Left lung (tissue), 10 donors: ENCODE measurements around the gene ZNF776. TPM values are rescaled to one million over a fixed set of nuclear protein-coding genes. Genes with fewer than 3 reads are reported as not detected.
A peak's percentile ranks its signal among the peaks of the same experiment; 100 is the strongest.

ENCODE experiments used
- ATAC-seq: fragments of 200-7000 bp; cut with Tn5 transposase; one replicate; pipeline ENCODE4 v1.9.1; 2020; ENCODE audit warnings: moderate library complexity
- DNase-seq, 4 donors: peaks; one replicate each; pipeline ENCODE4 v3.0.0-alpha.2; 2013 to 2020
- H3K27ac ChIP-seq, 2 donors: fragments of 200-600 bp; sonication (generic) in 1 of 2; one replicate each; pipeline versions ENCODE4 v1.5.0 to v1.8.0; 2020 to 2021
- H3K27me3 ChIP-seq, 2 donors: fragments of 200-600 bp; sonication (generic) in 1 of 2; one replicate each; pipeline versions ENCODE4 v1.5.0 to v1.8.0; 2020 to 2021
- H3K36me3 ChIP-seq, 2 donors: fragments of 200-600 bp; sonication (generic) in 1 of 2; one replicate each; pipeline versions ENCODE4 v1.5.0 to v1.8.0; 2020 to 2021
- H3K4me1 ChIP-seq, 2 donors: fragments of 200-600 bp; one replicate each; pipeline ENCODE4 v1.8.0; 2021
- H3K4me3 ChIP-seq, 2 donors: fragments of 200-600 bp; sonication (generic) in 1 of 2; one replicate each; pipeline versions ENCODE4 v1.5.0 to v1.8.0; 2020 to 2021; ENCODE audit warnings: mild to moderate bottlenecking in 1 of 2
- H3K9me3 ChIP-seq, 2 donors: fragments of 200-600 bp; sonication (generic) in 1 of 2; one replicate each; pipeline versions ENCODE4 v1.5.0 to v1.8.0; 2020 to 2021
- CTCF ChIP-seq, 2 donors: fragments of 200-600 bp; sonication (generic) in 1 of 2; IDR thresholded peaks; one replicate each; pipeline versions ENCODE4 v1.5.0 to v1.8.0; 2021; ENCODE audit warnings: antibody characterized with exemption in 2 of 2
- intact Hi-C, 2 donors: fragments of 100-400 bp; cut with DNase I; formaldehyde crosslinking; loops; one replicate each; pipeline versions ENCODE4 v1.11.2 to v1.14.2; 2022
- polyA plus RNA-seq, 6 donors: library from polyadenylated mRNA; unstranded; fragments of 120-200 nt; gene quantifications; one replicate each; pipeline ENCODE4 v1.2.1, GENCODE V29; 2013; ENCODE audit not compliant: insufficient read length in 6 of 6
- total RNA-seq, 2 donors: library from RNA; stranded (reverse); fragmentation: NEBNext Ultra II Directional; extraction: Animal tissue kit (Norgen Biotek cat#: 25700); gene quantifications; one replicate each; pipeline ENCODE4 v1.2.1, GENCODE V29; 2021
- donor health status: DM: no; HTN: yes; CAD: no.
- donor health status: DM: no; HTN: no; CAD: no.

ZNF776 gene
- total and polyA plus RNA-seq, 8 donors = 10.2 to 45.8 (median 38.4) TPM

DNA sequence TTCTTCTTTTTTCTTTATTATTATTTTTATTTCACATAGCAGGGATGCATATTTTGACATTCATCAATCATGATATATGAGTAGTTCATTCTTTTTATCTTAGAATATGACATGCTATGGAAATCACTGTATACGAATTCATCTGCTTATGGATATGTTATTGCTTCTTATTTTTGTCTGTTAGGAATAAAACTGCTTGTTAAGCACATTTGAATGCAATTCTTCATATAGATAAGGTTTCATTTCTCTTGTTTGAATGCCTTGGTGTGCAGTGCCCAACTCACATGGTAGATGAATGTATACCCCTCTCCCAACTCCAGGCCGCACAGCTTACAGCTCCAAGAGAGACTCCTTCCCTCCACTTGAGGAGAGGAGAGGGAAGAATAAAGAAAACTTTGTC, 11.3 kb downstream of the ZNF776 start:
- DNase-seq (no peak), ATAC-seq (no peak)
- no peak for TF ChIP-seq CTCF (IDR thresholded peaks at IDR 0.05)
- no peaks in the 10 kb centered on the region for H3K27me3 ChIP-seq
- peaks cover 3 to 94% of the 10 kb centered on the region in 2 donors for H3K36me3 ChIP-seq
- intact Hi-C loops = no loop called here
- peaks cover 0 to 48% of the 10 kb centered on the region in 2 donors for H3K9me3 ChIP-seq
- no peak overlapping the region for H3K27ac ChIP-seq
- no peak overlapping the region for H3K4me3 ChIP-seq
- H3K4me1 ChIP-seq = no peaks in the 10 kb centered on the region

DNA sequence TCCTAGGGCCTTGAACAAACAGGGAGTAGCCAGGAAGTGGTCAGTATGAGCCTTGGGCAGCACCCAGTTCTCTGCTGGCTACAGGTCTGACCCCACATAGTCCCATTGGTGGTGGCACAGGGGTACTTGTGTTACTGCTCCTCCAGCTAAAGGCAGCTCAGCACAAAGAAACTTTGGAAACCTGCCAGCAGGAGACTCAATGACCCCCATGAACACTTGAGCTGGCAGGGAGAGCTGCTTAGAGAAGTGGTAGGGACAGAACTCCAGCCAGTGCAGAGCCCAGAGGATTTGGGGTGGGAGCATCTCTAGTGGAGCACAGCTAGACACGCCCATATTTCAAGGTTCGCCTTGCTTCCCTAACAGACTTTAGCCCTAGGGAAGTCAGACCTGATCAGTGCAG, 12.5 kb downstream of the ZNF776 start:
- intact Hi-C loops = no loop called here
- DNase-seq (no peak), ATAC-seq (no peak)
- Histone ChIP-seq H3K9me3 (peaks cover 0 to 40% of the 10 kb centered on the region in 2 donors), H3K27ac (no peak overlapping the region), H3K4me1 (no peaks in the 10 kb centered on the region), H3K4me3 (no peak overlapping the region), H3K27me3 (no peaks in the 10 kb centered on the region), H3K36me3 (peaks cover 0 to 93% of the 10 kb centered on the region in 2 donors)
- no peak for TF ChIP-seq CTCF (IDR thresholded peaks at IDR 0.05)

DNA sequence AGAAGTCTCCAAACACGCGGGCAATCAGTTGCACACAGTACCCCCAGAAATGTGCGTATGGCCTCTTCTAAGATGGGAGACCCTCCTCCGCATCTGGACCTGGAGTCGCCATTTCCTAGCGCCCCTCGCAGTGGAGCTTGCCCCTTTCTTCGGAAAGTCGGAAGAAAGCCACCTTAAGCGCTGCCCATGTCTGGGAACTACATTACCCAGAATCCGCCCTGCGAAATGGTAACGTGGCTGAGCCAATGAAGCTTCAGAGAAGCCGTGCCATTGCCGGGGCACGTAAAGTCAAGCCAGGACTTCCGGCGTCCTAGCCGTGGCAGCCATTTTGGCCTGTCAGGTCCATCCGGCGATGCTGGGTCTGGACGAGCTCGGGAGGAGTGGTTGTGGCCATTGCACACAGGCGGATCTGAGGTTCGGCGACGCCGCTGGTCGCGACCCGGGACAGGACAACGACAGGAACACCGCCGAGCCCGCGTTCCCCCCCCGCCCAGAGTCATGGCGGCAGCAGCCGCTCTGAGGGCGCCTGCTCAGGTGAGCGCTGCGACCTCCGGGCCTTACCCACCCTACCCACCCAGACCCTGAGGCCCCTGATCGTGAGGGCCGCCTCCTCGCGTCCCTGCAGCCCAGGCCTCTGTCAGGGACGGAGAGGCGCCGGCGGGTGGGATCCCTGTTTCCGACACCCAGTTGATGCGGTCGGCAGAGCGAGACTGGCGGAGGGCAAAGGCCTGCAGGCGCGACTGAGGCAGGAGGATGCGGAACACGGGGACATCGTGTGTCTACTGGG, 22.9 kb downstream of the ZNF776 start, which contains the start of gene ZNF586:
TSS of gene ZNF586 (plus strand) at position 332 of the 787 bp plus-strand sequence. CDS start at position 499, 167 bp downstream.
- H3K36me3 ChIP-seq = peaks cover 0 to 31% of the 10 kb centered on the region in 2 donors
- ATAC-seq (peak; percentile 100), DNase-seq (peak; percentile 83 to 96 (median 93))
- intact Hi-C loops = no loop called here
- peaks cover 7 to 22% of the 10 kb centered on the region in 2 donors for H3K4me1 ChIP-seq
- peak within 1 kb of the TSS; percentile 93 to 94 for H3K4me3 ChIP-seq
- H3K27ac ChIP-seq = peak within 1 kb of the TSS; percentile 71 to 88
- no peak for TF ChIP-seq CTCF (IDR thresholded peaks at IDR 0.05)
- H3K9me3 ChIP-seq = peaks cover 0 to 7% of the 10 kb centered on the region in 2 donors
- no peaks in the 10 kb centered on the region for H3K27me3 ChIP-seq

DNA sequence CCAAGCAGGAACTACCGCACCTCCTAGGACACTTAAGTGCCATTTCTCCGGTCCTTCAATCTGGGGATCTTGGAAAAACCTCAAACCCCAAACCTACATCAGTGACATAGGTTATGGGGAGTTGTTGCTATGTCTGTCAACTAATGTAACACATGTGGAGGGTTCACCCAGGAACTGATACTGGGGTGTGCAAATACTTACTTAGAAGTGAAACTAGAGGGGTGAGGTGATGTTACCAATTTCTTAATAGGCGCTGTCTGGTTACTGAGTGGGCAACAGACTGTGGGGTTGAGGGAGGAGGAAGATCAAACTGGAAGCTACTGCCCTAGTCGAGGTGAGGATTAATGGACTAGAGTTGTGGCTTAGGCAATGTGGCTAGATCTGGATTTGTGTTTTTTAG, 24.8 kb downstream of the ZNF776 start:
- H3K4me3 ChIP-seq = no peak overlapping the region
- peaks cover 0 to 24% of the 10 kb centered on the region in 2 donors for H3K9me3 ChIP-seq
- no peak overlapping the region for H3K27ac ChIP-seq
- H3K4me1 ChIP-seq = peaks cover 7 to 22% of the 10 kb centered on the region in 2 donors
- H3K27me3 ChIP-seq = no peaks in the 10 kb centered on the region
- peaks cover 0 to 50% of the 10 kb centered on the region in 2 donors for H3K36me3 ChIP-seq
- no peak for DNase-seq
- no peak for TF ChIP-seq CTCF (IDR thresholded peaks at IDR 0.05)
- intact Hi-C loops = no loop called here
- no peak for ATAC-seq

DNA sequence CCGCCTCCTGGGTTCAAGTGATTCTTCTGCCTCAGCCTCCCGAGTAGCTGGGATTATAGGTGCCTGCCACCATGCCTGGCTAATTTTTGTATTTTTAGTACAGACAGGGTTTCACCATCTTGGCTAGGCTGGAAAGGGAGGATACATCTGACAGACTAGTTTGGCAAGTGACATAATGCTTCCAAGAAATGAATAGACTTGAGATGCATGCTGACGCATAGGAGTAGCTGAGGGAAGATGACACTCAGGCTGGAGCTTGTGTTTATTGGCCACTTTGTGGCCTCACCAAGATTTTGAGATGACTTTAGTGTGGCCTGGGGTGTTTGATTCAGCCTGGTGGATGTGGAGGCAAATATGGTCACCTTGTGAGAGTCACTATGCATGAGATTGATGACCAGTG, 26.9 kb downstream of the ZNF776 start:
- no peak for TF ChIP-seq CTCF (IDR thresholded peaks at IDR 0.05)
- H3K4me3 ChIP-seq = no peak overlapping the region
- H3K27me3 ChIP-seq = no peaks in the 10 kb centered on the region
- peaks cover 0 to 71% of the 10 kb centered on the region in 2 donors for H3K36me3 ChIP-seq
- ATAC-seq (no peak), DNase-seq (no peak)
- intact Hi-C loops = no loop called here
- peaks cover 0 to 45% of the 10 kb centered on the region in 2 donors for H3K9me3 ChIP-seq
- peaks cover 7 to 22% of the 10 kb centered on the region in 2 donors for H3K4me1 ChIP-seq
- no peak overlapping the region for H3K27ac ChIP-seq
